H1 (cell line): Measurements from ENCODE around the gene LBR. TPM values are rescaled to one million over a fixed set of nuclear protein-coding genes. Genes with fewer than 3 reads are reported as not detected.

ENCODE experiments used
- CTCF ChIA-PET: fragments of 300-600 bp; sonication (Branson Sonifier 250); formaldehyde crosslinking; loops from one replicate; lab custom pipeline; 2021; ENCODE audit not compliant: partially characterized antibody; lab: Charles Lee
- POLR2A ChIA-PET: fragments of 300-600 bp; sonication (Branson Sonifier 250); formaldehyde crosslinking; loops from one replicate; lab custom pipeline; 2021; ENCODE audit warnings: inconsistent platforms; ENCODE audit not compliant: partially characterized antibody; lab: Charles Lee
- DNase-seq, 2 experiments: peaks; one replicate each; pipeline versions ENCODE4 v3.0.0 to v3.0.0-alpha.2; 2010 to 2022; ENCODE audit warnings: low spot score in 2 of 2, low read depth in 1 of 2, mixed read lengths in 1 of 2
- FAIRE-seq: peaks from 2 replicates; lab custom pipeline; 2011; peaks lifted over from hg19 to GRCh38; lab: Jason Lieb, UNC
- H2AFZ ChIP-seq: 2 replicates; pipeline ENCODE4 v1.8.1; 2012; ENCODE audit warnings: low read length, inconsistent platforms
- H2AK5ac ChIP-seq: 2 replicates; pipeline ENCODE4 v1.6.1; 2013; ENCODE audit warnings: low read depth, low read length
- H2BK120ac ChIP-seq: replicated peaks from 2 replicates; pipeline ENCODE3; 2013; ENCODE audit warnings: low read depth, low read length, inconsistent platforms
- H2BK12ac ChIP-seq: 2 replicates; pipeline ENCODE4 v1.6.1; 2013; ENCODE audit warnings: low read depth, low read length
- H2BK15ac ChIP-seq: 2 replicates; pipeline ENCODE4 v1.6.1; 2013; ENCODE audit warnings: low read length
- H2BK20ac ChIP-seq: 2 replicates; pipeline ENCODE4 v1.6.1; 2013; ENCODE audit warnings: low read length
- H2BK5ac ChIP-seq: 2 replicates; pipeline ENCODE4 v1.6.1; 2013; ENCODE audit warnings: low read depth, low read length
- H3K14ac ChIP-seq: 2 replicates; pipeline ENCODE4 v1.6.1; 2013; ENCODE audit warnings: inconsistent platforms; ENCODE audit not compliant: insufficient read length
- H3K18ac ChIP-seq: 2 replicates; pipeline ENCODE4 v1.6.1; 2013; ENCODE audit warnings: low read length; ENCODE audit errors: extremely low read depth
- H3K23ac ChIP-seq: 2 replicates; pipeline ENCODE4 v1.6.1; 2013; ENCODE audit warnings: inconsistent platforms; ENCODE audit not compliant: insufficient read length
- H3K23me2 ChIP-seq: 2 replicates; pipeline ENCODE4 v1.6.1; 2013; ENCODE audit warnings: low read depth, low read length
- H3K27ac ChIP-seq: 2 replicates; pipeline ENCODE4 v1.6.1; 2011; ENCODE audit warnings: low read depth, low read length, inconsistent platforms
- H3K27me3 ChIP-seq, 4 experiments: replicated peaks in 1 of 4; 1 replicate in 1 of 4; 2 replicates in 3 of 4; pipeline versions ENCODE4 v1.6.1 to v1.8.1; 2011 to 2013; ENCODE audit warnings: low read length in 3 of 4, mild to moderate bottlenecking in 3 of 4, inconsistent platforms in 2 of 4, mixed read lengths in 2 of 4, moderate library complexity in 1 of 4; ENCODE audit not compliant: control insufficient read depth in 3 of 4, insufficient read depth in 3 of 4; ENCODE audit errors: extremely low read depth in 1 of 4
- H3K36me3 ChIP-seq, 4 experiments: 2 replicates each; pipeline versions ENCODE4 v1.6.1 to v1.8.1; 2011 to 2013; ENCODE audit warnings: mild to moderate bottlenecking in 4 of 4, low read length in 3 of 4, moderate library complexity in 2 of 4, control low read depth in 1 of 4, inconsistent platforms in 1 of 4; ENCODE audit not compliant: insufficient read depth in 4 of 4, control insufficient read depth in 2 of 4
- H3K4ac ChIP-seq: replicated peaks from 2 replicates; pipeline ENCODE3; 2013; ENCODE audit warnings: low read length, low read depth, mixed read lengths, inconsistent platforms; ENCODE audit not compliant: insufficient read length
- H3K4me1 ChIP-seq, 4 experiments: replicated peaks in 1 of 4; 1 replicate in 1 of 4; 2 replicates in 3 of 4; pipeline versions ENCODE4 v1.6.1 to v1.8.1; 2011 to 2013; ENCODE audit warnings: low read length in 3 of 4, inconsistent platforms in 2 of 4, mixed read lengths in 1 of 4; ENCODE audit not compliant: insufficient read depth in 4 of 4, control insufficient read depth in 3 of 4
- H3K4me2 ChIP-seq, 2 experiments: 2 replicates each; pipeline versions ENCODE4 v1.6.1 to v1.8.1; 2011 to 2013; ENCODE audit warnings: low read depth in 2 of 2, low read length in 2 of 2, control low read depth in 1 of 2, inconsistent platforms in 1 of 2, mild to moderate bottlenecking in 1 of 2; ENCODE audit not compliant: insufficient read depth in 1 of 2
- H3K4me3 ChIP-seq, 4 experiments: fragments of 200-600, 300-600 bp in 1 of 4; sonication (generic), shearing (Covaris generic), sonication (Bioruptor Twin) in 1 of 4; 2 replicates each; pipeline versions ENCODE4 v1.5.1 to v1.8.1; 2011 to 2016; ENCODE audit warnings: low read length in 4 of 4, low read depth in 3 of 4, control low read depth in 2 of 4, inconsistent platforms in 2 of 4, mild to moderate bottlenecking in 2 of 4, mixed read lengths in 1 of 4, moderate library complexity in 1 of 4; ENCODE audit not compliant: insufficient read depth in 2 of 4; ENCODE audit errors: extremely low read depth in 1 of 4
- H3K56ac ChIP-seq: replicated peaks from 2 replicates; pipeline ENCODE3; 2013; ENCODE audit warnings: low read depth, mild to moderate bottlenecking, mixed read lengths, low read length, inconsistent platforms; ENCODE audit not compliant: insufficient read length
- H3K79me1 ChIP-seq: 2 replicates; pipeline ENCODE4 v1.6.1; 2013; ENCODE audit warnings: low read depth, low read length, control low read depth
- H3K79me2 ChIP-seq, 2 experiments: 2 replicates each; pipeline versions ENCODE4 v1.6.1 to v1.8.1; 2012 to 2013; ENCODE audit warnings: low read length in 2 of 2, mild to moderate bottlenecking in 2 of 2, inconsistent platforms in 1 of 2; ENCODE audit not compliant: insufficient read depth in 2 of 2, control insufficient read depth in 1 of 2
- H3K9ac ChIP-seq, 4 experiments: replicated peaks in 1 of 4; 1 replicate in 1 of 4; 2 replicates in 3 of 4; pipeline versions ENCODE4 v1.6.1 to v1.8.1; 2011 to 2013; ENCODE audit warnings: low read depth in 3 of 4, low read length in 3 of 4, control low read depth in 2 of 4, mild to moderate bottlenecking in 2 of 4, moderate library complexity in 2 of 4, inconsistent platforms in 1 of 4; ENCODE audit errors: extremely low read depth in 1 of 4
- H3K9me3 ChIP-seq, 2 experiments: 2 replicates each; pipeline versions ENCODE4 v1.6.1 to v1.8.1; 2012 to 2013; ENCODE audit warnings: mild to moderate bottlenecking in 2 of 2, moderate library complexity in 2 of 2, control low read depth in 1 of 2, inconsistent platforms in 1 of 2, low read depth in 1 of 2, low read length in 1 of 2, mixed read lengths in 1 of 2; ENCODE audit not compliant: insufficient read depth in 2 of 2
- H4K20me1 ChIP-seq, 2 experiments: replicated peaks in 1 of 2; 2 replicates each; pipeline versions ENCODE3 to v1.8.1; 2011 to 2013; ENCODE audit warnings: inconsistent platforms in 2 of 2, low read length in 2 of 2, mild to moderate bottlenecking in 1 of 2; ENCODE audit not compliant: insufficient read depth in 2 of 2, control insufficient read depth in 1 of 2
- H4K5ac ChIP-seq: 2 replicates; pipeline ENCODE4 v1.6.1; 2013; ENCODE audit warnings: low read length, low read depth, mixed read lengths, inconsistent platforms; ENCODE audit not compliant: insufficient read length
- H4K8ac ChIP-seq: 2 replicates; pipeline ENCODE4 v1.8.0; 2013; ENCODE audit warnings: mild to moderate bottlenecking, moderate library complexity, low read length, inconsistent platforms; ENCODE audit not compliant: insufficient read depth; ENCODE audit errors: extremely low read depth
- H4K91ac ChIP-seq: replicated peaks from 2 replicates; pipeline ENCODE3; 2013; ENCODE audit warnings: low read length, mixed read lengths, inconsistent platforms; ENCODE audit not compliant: insufficient read length
- SP1 ChIP-seq: IDR thresholded peaks from 2 replicates; pipeline ENCODE4 v1.6.1; 2011; ENCODE audit warnings: low read depth, low read length
- WGBS, 2 experiments: shearing (Covaris generic) in 1 of 2; methylation state at CpG; one replicate each; pipeline versions ENCODE4 v1.1.6 to v1.1.7; 2013 to 2015; ENCODE audit warnings: low lambda C conversion rate in 2 of 2, mixed read lengths in 2 of 2, inconsistent platforms in 1 of 2, low coverage in 1 of 2, missing lambda C conversion rate in 1 of 2; ENCODE audit not compliant: insufficient replicate concordance in 2 of 2, insufficient coverage in 1 of 2, insufficient read length in 1 of 2; ENCODE audit errors: extremely low coverage in 1 of 2, missing lambda C conversion rate in 1 of 2; 5-methylcytosine and 5-hydroxymethylcytosine counted together
- polyA plus RNA-seq, 7 experiments: library from polyadenylated mRNA; depleted of rRNA in 3 of 7; stranded (reverse) in 5 of 7; unstranded in 2 of 7; fragments of >200 nt in 5 of 7; fragments of 200-250 nt in 2 of 7; gene quantifications; 1 replicate in 5 of 7; 2 replicates in 1 of 7; 4 replicates in 1 of 7; pipeline versions ENCODE4 v1.2.1 to v1.2.3, GENCODE V29; 2011 to 2013; ENCODE audit warnings: missing spikeins in 2 of 7, mixed read lengths in 2 of 7
- total RNA-seq: library from RNA; stranded (reverse); fragmentation: NEBNext Ultra II Directional; extraction: Animal tissue kit (Norgen Biotek cat#: 25700); gene quantifications from 2 replicates; pipeline ENCODE4 v1.2.1, GENCODE V29; 2021

LBR gene
- total and polyA plus RNA-seq, 2 of the 8 experiments (the other 6 are each of a cell fraction or from before 2014, with no cell fraction given): 32.1 to 89.8 TPM

DNA sequence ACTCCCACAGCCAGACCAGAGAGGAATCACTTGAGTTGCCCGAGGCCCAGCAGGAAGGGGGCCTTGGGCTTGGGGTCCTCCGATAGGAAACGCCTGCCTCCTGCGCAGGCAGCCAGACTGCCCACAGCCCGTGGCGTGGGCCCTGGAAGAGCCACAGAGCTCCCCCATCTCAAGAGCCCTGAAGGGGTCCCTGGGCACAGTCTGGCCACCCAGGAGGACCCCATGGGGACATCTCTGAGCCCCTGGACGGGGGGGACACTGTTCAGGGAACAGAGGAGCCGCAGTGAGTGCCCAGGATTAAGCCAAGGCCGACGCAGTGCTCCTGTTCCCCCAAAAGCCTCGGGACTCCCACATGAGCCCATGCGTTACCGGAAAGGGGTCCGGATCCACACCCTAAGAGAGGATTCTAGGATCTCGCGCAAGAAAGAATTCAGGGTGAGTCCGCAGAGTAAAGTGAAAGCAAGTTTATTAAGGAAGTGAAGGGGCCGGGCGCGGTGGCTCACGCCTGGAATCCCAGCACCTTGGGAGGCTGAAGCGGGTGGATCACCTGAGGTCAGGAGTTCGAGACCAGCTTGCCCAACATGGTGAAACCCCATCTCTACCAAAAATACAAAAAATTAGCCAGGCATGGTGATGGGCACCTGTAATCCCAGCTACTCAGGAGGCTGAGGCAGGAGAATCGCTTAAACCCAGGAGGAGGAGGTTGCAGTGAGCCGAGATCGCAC is 38.1 kb upstream of the LBR start:
- no peak overlapping the region for H3K23ac ChIP-seq
- no peaks in the 10 kb centered on the region for H3K23me2 ChIP-seq
- WGBS, 2 experiments: 90% methylated on average over 26 of the region's 26 CpGs; no CpG with 5 or more reads in 1 of the 2 experiments
- H3K4me1 ChIP-seq: peaks cover 6 to 20% (median 12%) of the 10 kb centered on the region in 4 experiments
- no peak for TF ChIP-seq SP1
- H4K91ac ChIP-seq: peak overlapping the region; percentile 33
- H3K56ac ChIP-seq: no peak overlapping the region
- H3K4ac ChIP-seq: no peak overlapping the region
- H2AK5ac ChIP-seq: no peak overlapping the region
- H2BK5ac ChIP-seq: no peak overlapping the region
- no peak for DNase-seq
- no peaks in the 10 kb centered on the region for H3K9me3 ChIP-seq
- 0 out of 2 replicates have a peak overlapping the region, but pooled peaks have one; percentile 2 for H2BK20ac ChIP-seq
- no peak overlapping the region for H4K8ac ChIP-seq
- no peak overlapping the region for H2BK12ac ChIP-seq
- H3K27ac ChIP-seq: no peak overlapping the region
- no peak overlapping the region for H3K18ac ChIP-seq
- no peaks in the 10 kb centered on the region for H3K36me3 ChIP-seq
- FAIRE-seq: no peak
- no peaks in the 10 kb centered on the region for H3K79me2 ChIP-seq
- CTCF ChIA-PET: interaction anchor here (0.7 to 2.4 kb wide), 7 partner anchors 9 to 521 kb away, joined by 3 to 9 read pairs (median 4); no protein-coding TSS in a partner anchor
- H3K14ac ChIP-seq: no peak overlapping the region
- no peaks in the 10 kb centered on the region for H4K20me1 ChIP-seq
- H2BK120ac ChIP-seq: no peak overlapping the region
- H3K9ac ChIP-seq: no peak overlapping the region
- no peak overlapping the region for H3K4me3 ChIP-seq
- H4K5ac ChIP-seq: no peak overlapping the region
- no peak overlapping the region for H2AFZ ChIP-seq
- H3K4me2 ChIP-seq: peak overlapping the region in 1 of 2 experiments; percentile 28; a peak in 1 of 4 replicates
- peak overlapping the region; percentile 1; the same call in 1 of the 2 replicates for H2BK15ac ChIP-seq
- POLR2A ChIA-PET: no interaction called here
- H3K79me1 ChIP-seq: no peaks in the 10 kb centered on the region
- no peaks in the 10 kb centered on the region; a peak in 1 of 7 replicates for H3K27me3 ChIP-seq
